Spinal cord (tissue), 10 donors: Measurements from ENCODE around the gene SPOCK3. TPM values are rescaled to one million over a fixed set of nuclear protein-coding genes. Genes with fewer than 3 reads are reported as not detected.

ENCODE experiments used
- DNase-seq, 6 donors: peaks; one replicate each; pipeline versions ENCODE4 v3.0.0 to v3.0.0-alpha.2; 2013 to 2015; ENCODE audit warnings: low spot score in 6 of 6, low read depth in 4 of 6
- H3K27ac ChIP-seq: one replicate; pipeline ENCODE4 v1.5.1; 2013; ENCODE audit warnings: low read depth, low read length, control low read depth
- H3K27me3 ChIP-seq: one replicate; pipeline ENCODE4 v1.6.1; 2013; ENCODE audit warnings: low read length; ENCODE audit not compliant: control insufficient read depth, insufficient read depth
- H3K36me3 ChIP-seq: one replicate; pipeline ENCODE4 v1.6.1; 2013; ENCODE audit warnings: low read length; ENCODE audit not compliant: control insufficient read depth, insufficient read depth
- H3K4me1 ChIP-seq: one replicate; pipeline ENCODE4 v1.6.1; 2013; ENCODE audit warnings: low read length; ENCODE audit not compliant: control insufficient read depth, insufficient read depth
- H3K4me3 ChIP-seq: one replicate; pipeline ENCODE4 v1.5.1; 2013; ENCODE audit warnings: low read depth, low read length, control low read depth
- H3K9me3 ChIP-seq: one replicate; pipeline ENCODE4 v1.6.1; 2013; ENCODE audit warnings: low read length; ENCODE audit not compliant: control insufficient read depth, insufficient read depth
- WGBS: methylation state at CpG from one replicate; pipeline ENCODE4 v1.1.5; 2013; ENCODE audit warnings: missing lambda C conversion rate; ENCODE audit not compliant: insufficient coverage; 5-methylcytosine and 5-hydroxymethylcytosine counted together
- polyA plus RNA-seq, 2 donors: library from polyadenylated mRNA; unstranded; fragments of 120-200 nt; gene quantifications; one replicate each; pipeline ENCODE4 v1.2.1, GENCODE V29; 2013; ENCODE audit not compliant: insufficient read length in 2 of 2
- total RNA-seq, 2 donors: library from RNA; depleted of rRNA in 1 of 2; stranded (reverse); fragments of 120-200 nt in 1 of 2; fragments of >200 nt in 1 of 2; gene quantifications; one replicate each; pipeline versions ENCODE4 v1.2.3 to v1.2.4, GENCODE V29; 2013 to 2014
- donor health status: healthy.

The SPOCK3 gene
- total and polyA plus RNA-seq, 4 donors, result 21.3 to 139 (median 86.1) TPM

DNA sequence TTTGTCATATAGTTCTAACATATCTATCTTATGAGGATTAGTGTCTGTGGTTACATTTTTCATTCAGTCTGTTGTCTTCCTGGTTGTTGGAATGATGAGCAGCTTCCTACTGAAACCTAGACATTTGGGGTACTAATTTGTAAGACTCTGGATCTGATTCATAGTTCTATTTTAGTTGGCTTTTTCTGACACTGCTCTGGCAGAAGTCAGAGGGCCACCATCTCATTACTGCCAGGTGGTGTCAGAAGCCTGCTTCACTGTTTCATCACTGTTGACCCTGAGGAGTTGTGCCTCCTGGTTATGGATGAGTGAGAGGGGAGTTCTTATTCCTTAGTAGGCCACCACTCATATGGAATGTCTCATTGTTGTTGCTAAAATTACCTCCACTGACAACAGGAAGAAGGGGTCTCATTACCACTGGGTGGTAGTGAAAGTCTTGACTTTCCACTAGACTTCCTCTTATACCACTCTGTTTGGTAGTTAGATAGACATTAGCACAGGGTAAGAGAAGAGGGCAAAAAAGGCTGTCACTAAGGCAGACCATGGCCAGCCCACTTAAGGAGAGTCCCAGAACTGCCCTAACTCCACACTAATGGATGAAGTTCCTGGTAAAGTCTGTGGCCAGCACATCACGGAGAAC is 395.2 kb downstream of the SPOCK3 start:
- Histone ChIP-seq H3K27ac (no peak overlapping the region), H3K9me3 (no peaks in the 10 kb centered on the region), H3K27me3 (no peaks in the 10 kb centered on the region), H3K4me3 (no peak overlapping the region), H3K36me3 (peaks cover 7% of the 10 kb centered on the region), H3K4me1 (no peaks in the 10 kb centered on the region)
- no peak for DNase-seq
- WGBS, result 100% methylated on average over 1 of the region's 1 CpG

DNA sequence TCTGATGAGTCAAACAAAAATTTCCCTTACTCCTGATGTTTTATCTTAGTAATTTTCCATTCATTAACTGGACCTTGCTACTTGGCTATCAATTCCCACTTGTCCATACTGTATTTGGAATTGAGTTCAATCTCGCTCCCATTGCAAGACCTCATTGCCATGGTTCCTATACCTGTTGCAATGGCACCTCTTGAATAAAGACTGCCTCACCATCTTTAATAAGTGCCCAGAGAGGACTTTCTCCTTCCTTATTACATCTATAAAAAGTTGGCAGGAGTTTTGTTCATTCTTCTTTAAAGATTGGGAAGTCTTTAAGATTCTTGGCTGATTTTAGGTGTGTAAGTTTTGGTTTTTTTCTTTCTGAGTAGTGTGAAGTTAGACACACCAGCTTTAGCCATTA is 397.4 kb downstream of the SPOCK3 start:
- WGBS, result 100% methylated on average over 1 of the region's 1 CpG
- no peaks in the 10 kb centered on the region for H3K4me1 ChIP-seq
- no peak overlapping the region for H3K4me3 ChIP-seq
- no peak for DNase-seq
- H3K36me3 ChIP-seq, result no peaks in the 10 kb centered on the region
- no peaks in the 10 kb centered on the region for H3K9me3 ChIP-seq
- no peaks in the 10 kb centered on the region for H3K27me3 ChIP-seq
- H3K27ac ChIP-seq, result no peak overlapping the region

DNA sequence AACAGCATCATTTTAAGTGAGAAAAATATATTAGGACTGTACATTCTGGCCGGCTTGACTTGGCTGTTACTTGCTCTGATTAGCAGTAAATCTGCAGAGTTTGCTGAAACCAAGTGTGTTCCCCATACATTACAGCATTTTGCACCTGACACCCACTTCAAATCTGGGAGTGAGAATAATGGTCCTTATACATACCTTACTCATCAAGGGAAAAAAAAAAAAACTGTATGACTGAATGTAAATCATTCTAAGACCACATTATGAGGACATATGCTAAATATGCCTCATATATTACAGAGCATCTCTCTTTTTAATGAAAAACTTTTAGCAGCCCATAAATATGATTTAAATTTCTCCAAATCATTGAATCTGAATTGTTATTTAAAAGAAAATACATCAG is 406.7 kb downstream of the SPOCK3 start:
- Histone ChIP-seq H3K4me3 (no peak overlapping the region), H3K27me3 (no peaks in the 10 kb centered on the region), H3K9me3 (no peaks in the 10 kb centered on the region), H3K27ac (no peak overlapping the region), H3K36me3 (no peaks in the 10 kb centered on the region), H3K4me1 (no peaks in the 10 kb centered on the region)
- WGBS, result no CpG with 5 or more reads among the region's 1 CpG
- DNase-seq, result no peak

DNA sequence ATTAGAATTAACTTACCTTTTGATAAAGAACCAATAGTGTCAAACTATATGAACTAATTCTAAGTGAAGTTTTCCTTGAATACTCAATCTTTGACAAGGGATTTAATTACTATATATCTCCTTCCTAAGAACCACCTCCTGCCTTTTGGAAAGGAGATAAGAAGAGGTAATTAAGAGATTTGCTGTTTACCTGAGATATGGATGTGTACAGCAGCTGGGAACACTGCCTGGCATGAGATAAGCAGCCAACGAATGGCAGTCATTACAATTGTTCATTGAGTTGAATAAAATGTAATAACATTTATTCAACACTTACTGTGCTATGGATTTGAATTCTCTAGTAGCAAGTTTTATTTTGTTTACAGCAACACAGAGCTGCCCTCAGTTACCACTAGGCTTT is 407.1 kb downstream of the SPOCK3 start:
- H3K9me3 ChIP-seq, result no peaks in the 10 kb centered on the region
- WGBS, result no CpG with 5 or more reads among the region's 1 CpG
- H3K27me3 ChIP-seq, result no peaks in the 10 kb centered on the region
- H3K4me1 ChIP-seq, result no peaks in the 10 kb centered on the region
- DNase-seq, result no peak
- no peak overlapping the region for H3K4me3 ChIP-seq
- no peak overlapping the region for H3K27ac ChIP-seq
- H3K36me3 ChIP-seq, result no peaks in the 10 kb centered on the region

DNA sequence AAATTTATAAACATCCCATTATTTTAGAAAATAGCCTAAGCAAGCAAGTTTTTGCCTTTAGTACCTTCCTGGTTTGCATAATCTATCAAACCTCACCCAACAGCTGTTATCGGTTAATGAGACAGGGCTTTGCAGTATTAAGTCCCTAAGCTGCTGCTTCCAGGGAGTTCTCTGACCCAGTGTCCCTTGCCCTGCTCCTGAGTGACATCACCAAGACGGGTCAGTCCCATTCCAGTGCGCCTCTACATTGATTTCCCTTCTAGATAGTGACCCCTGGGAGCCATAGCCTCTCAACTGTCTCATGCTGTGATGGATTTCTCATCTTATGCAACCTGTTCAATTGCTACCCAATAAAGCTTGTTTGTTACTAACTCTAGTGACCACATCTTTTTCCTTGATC is 410.4 kb downstream of the SPOCK3 start:
- Histone ChIP-seq H3K9me3 (no peaks in the 10 kb centered on the region), H3K36me3 (no peaks in the 10 kb centered on the region), H3K4me3 (no peak overlapping the region), H3K4me1 (no peaks in the 10 kb centered on the region), H3K27me3 (no peaks in the 10 kb centered on the region), H3K27ac (no peak overlapping the region)
- 67% methylated on average over 3 of the region's 3 CpGs for WGBS
- no peak for DNase-seq

DNA sequence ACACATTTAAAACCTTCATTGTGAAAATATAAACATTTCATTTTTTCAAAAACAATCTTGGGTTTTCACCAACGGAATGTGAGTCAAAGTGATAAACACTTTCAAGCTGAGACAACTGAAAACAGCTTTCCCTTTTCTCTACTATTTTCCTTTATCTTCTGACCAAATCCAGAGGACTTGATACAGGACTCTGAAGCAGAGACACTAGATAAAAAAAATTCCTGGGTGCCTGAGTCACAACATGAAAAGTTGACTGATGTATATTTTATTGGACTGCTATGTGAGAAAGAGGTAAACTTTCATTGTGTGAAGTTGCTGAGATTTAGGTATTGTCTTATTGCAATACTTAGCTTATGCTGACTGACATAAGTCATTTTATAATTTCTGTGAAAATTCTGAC is 411.2 kb downstream of the SPOCK3 start:
- no peaks in the 10 kb centered on the region for H3K9me3 ChIP-seq
- no peaks in the 10 kb centered on the region for H3K36me3 ChIP-seq
- DNase-seq, result no peak
- no peaks in the 10 kb centered on the region for H3K4me1 ChIP-seq
- no peak overlapping the region for H3K4me3 ChIP-seq
- no peak overlapping the region for H3K27ac ChIP-seq
- H3K27me3 ChIP-seq, result no peaks in the 10 kb centered on the region
- WGBS, result 83% methylated on average over 1 of the region's 1 CpG

DNA sequence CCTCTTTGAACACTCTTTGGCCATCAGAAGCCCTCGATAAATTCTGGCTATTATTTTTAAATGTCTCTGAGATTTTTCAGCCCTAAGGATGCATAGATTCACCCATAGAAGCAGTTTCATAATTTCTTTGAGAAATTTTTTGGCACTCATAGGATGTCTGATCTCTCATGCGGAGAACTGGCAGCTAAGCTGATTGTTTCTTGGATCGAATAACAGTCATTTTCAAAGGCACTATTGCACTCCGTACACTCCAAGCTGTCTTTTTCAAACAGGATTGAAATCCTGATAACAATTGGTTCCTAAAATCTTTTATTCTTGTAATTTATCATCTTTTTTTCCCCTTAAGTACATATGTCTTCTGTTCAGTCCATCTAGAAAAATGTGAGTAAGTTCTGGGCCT is 411.9 kb downstream of the SPOCK3 start:
- WGBS, result 66% methylated on average over 3 of the region's 4 CpGs
- Histone ChIP-seq H3K27ac (no peak overlapping the region), H3K4me3 (no peak overlapping the region), H3K27me3 (no peaks in the 10 kb centered on the region), H3K9me3 (no peaks in the 10 kb centered on the region), H3K4me1 (no peaks in the 10 kb centered on the region), H3K36me3 (no peaks in the 10 kb centered on the region)
- DNase-seq, result peak in 2 of 6 donors; percentile 32 to 55

DNA sequence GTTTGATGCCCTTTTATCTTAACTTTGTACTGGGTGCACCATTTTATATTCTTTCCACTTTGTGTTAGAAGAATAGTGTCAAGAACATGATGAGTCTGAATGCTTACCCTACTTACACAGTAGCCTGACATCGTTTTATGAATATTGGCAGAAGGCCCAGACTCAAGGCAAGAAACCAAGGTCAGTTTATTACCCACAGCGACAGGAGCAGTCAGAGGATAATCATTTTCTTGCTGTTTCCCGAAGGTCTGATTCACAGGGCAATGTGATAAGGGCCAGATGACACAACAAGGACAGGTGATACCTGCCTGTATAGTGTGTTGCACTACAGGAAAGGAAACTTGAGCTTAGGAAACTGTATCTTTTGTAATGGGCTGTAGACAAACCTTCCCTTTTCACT is 417.4 kb downstream of the SPOCK3 start:
- Histone ChIP-seq H3K27me3 (no peaks in the 10 kb centered on the region), H3K36me3 (no peaks in the 10 kb centered on the region), H3K4me1 (no peaks in the 10 kb centered on the region), H3K4me3 (no peak overlapping the region), H3K9me3 (no peaks in the 10 kb centered on the region), H3K27ac (no peak overlapping the region)
- DNase-seq, result peak in 3 of 6 donors; percentile 22 to 79 (median 60)
- WGBS, result 55% methylated on average over 2 of the region's 3 CpGs

DNA sequence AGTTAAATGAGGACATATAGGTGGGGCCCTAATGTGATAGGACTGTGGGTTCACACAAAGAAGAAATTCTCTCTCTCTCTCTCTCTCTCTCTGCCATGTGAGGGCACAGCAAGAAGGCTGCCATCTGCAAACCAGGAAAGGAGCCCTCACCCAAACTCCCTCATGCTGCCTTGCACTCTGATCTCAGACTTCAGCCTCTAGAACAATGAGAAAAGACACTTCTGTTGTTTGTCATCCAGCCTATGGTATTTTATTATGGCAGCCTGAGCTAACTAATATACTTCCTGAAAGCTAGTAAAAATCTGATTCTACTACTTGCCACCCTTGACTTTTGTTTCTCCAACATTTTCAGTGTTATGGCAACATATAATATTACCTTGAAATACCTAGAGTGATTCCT is 425.9 kb downstream of the SPOCK3 start:
- DNase-seq, result no peak
- Histone ChIP-seq H3K36me3 (no peaks in the 10 kb centered on the region), H3K4me3 (no peak overlapping the region), H3K27me3 (no peaks in the 10 kb centered on the region), H3K4me1 (no peaks in the 10 kb centered on the region), H3K27ac (no peak overlapping the region), H3K9me3 (no peaks in the 10 kb centered on the region)

DNA sequence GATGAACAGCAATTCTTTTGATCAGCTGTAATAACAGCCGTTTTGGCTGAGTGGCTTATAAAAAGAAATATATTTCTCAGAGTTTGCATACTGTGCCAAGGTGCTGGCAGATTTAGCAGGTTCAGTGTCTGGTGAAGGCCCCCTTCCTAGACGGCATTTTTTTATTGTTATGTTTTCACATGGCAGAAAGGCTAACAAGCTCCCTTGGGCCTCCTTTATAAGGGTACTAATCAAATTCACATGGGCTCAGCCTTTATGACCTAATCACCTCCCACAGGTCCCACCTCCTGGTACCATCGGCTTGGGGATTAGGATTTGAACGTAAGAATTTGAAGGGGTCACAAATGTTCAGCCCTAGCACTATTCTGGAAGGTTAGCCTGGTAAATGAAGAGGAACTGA is 431.9 kb downstream of the SPOCK3 start:
- Histone ChIP-seq H3K36me3 (no peaks in the 10 kb centered on the region), H3K27me3 (no peaks in the 10 kb centered on the region), H3K4me1 (no peaks in the 10 kb centered on the region), H3K4me3 (no peak overlapping the region), H3K9me3 (no peaks in the 10 kb centered on the region), H3K27ac (no peak overlapping the region)
- no peak for DNase-seq
- WGBS, result 6% methylated on average over 2 of the region's 4 CpGs
